ENCODE results near the gene TFAP2E. TPM values are rescaled to one million over a fixed set of nuclear protein-coding genes. Genes with fewer than 3 reads are reported as not detected.
A peak's percentile ranks its signal among the peaks of the same experiment; 100 is the strongest.

The TFAP2E gene
- total RNA-seq, 1 donor, result under 0.01 TPM

- TF ChIP-seq CTCF (IDR thresholded peaks at IDR 0.05; ENCODE audit: extremely low read depth, low read depth, low read length), result no peak
- H3K4me1 ChIP-seq (ENCODE audit: insufficient read depth, low read length), result no peaks in the 10 kb centered on the region
These were observed 14.6 kb downstream of the TFAP2E start for GRCh38 chr1:35587736-35588135.

GRCh38 chr1:35588197-35588910 is 15.2 kb downstream of the TFAP2E start:
- no peak overlapping the region for H3K4me2 ChIP-seq (ENCODE audit: insufficient read depth, low read length)

More at GRCh38 chr1:35587736-35588135, 14.6 kb downstream of the TFAP2E start:
- Histone ChIP-seq H3K36me3 (ENCODE audit: insufficient read depth, low read length) (no peaks in the 10 kb centered on the region), H4K20me1 (ENCODE audit: insufficient read depth, low read length) (no peaks in the 10 kb centered on the region), H3K4me2 (ENCODE audit: insufficient read depth, low read length) (no peak overlapping the region), H3K27me3 (ENCODE audit: insufficient read depth, low read length) (no peaks in the 10 kb centered on the region), H2AFZ (ENCODE audit: low read length) (no peak overlapping the region), H3K79me2 (ENCODE audit: insufficient read depth, low read length) (no peaks in the 10 kb centered on the region), H3K4me3 (ENCODE audit: insufficient read depth, low read length) (no peak overlapping the region), H3K9me3 (ENCODE audit: low read depth, low read length) (no peaks in the 10 kb centered on the region), H3K27ac (ENCODE audit: low read depth, low read length) (no peak overlapping the region)
- DNase-seq (ENCODE audit: insufficient read length, low spot score, missing footprints), result peak; percentile 58

GRCh38 chr1:35589516-35590427 is 16.7 kb downstream of the TFAP2E start:
- Histone ChIP-seq H2AFZ (ENCODE audit: low read length) (no peak overlapping the region), H3K36me3 (ENCODE audit: insufficient read depth, low read length) (no peaks in the 10 kb centered on the region), H4K20me1 (ENCODE audit: insufficient read depth, low read length) (no peaks in the 10 kb centered on the region), H3K4me2 (ENCODE audit: insufficient read depth, low read length) (no peak overlapping the region), H3K27ac (ENCODE audit: low read depth, low read length) (no peak overlapping the region), H3K9me3 (ENCODE audit: low read depth, low read length) (no peaks in the 10 kb centered on the region), H3K79me2 (ENCODE audit: insufficient read depth, low read length) (no peaks in the 10 kb centered on the region), H3K4me1 (ENCODE audit: insufficient read depth, low read length) (no peaks in the 10 kb centered on the region), H3K4me3 (ENCODE audit: insufficient read depth, low read length) (no peak overlapping the region), H3K27me3 (ENCODE audit: insufficient read depth, low read length) (no peaks in the 10 kb centered on the region)
- no peak for TF ChIP-seq CTCF (IDR thresholded peaks at IDR 0.05; ENCODE audit: extremely low read depth, low read depth, low read length)
- no peak for DNase-seq (ENCODE audit: insufficient read length, low spot score, missing footprints)

More at GRCh38 chr1:35588197-35588910, 15.2 kb downstream of the TFAP2E start:
- Histone ChIP-seq H3K4me1 (ENCODE audit: insufficient read depth, low read length) (no peaks in the 10 kb centered on the region), H3K9me3 (ENCODE audit: low read depth, low read length) (no peaks in the 10 kb centered on the region), H3K4me3 (ENCODE audit: insufficient read depth, low read length) (no peak overlapping the region), H3K79me2 (ENCODE audit: insufficient read depth, low read length) (no peaks in the 10 kb centered on the region), H3K27ac (ENCODE audit: low read depth, low read length) (no peak overlapping the region), H3K27me3 (ENCODE audit: insufficient read depth, low read length) (no peaks in the 10 kb centered on the region), H3K36me3 (ENCODE audit: insufficient read depth, low read length) (no peaks in the 10 kb centered on the region), H4K20me1 (ENCODE audit: insufficient read depth, low read length) (no peaks in the 10 kb centered on the region), H2AFZ (ENCODE audit: low read length) (no peak overlapping the region)
- no peak for TF ChIP-seq CTCF (IDR thresholded peaks at IDR 0.05; ENCODE audit: extremely low read depth, low read depth, low read length)
- peak; percentile 52 for DNase-seq (ENCODE audit: insufficient read length, low spot score, missing footprints)
